ENCODE results near the gene GTF3C1.
"Not testable (repeated sequence)": the region's sequence is repeated elsewhere in the genome, so short reads cannot be mapped to it uniquely, and the experiment has no call there.

Gene GTF3C1

DNA sequence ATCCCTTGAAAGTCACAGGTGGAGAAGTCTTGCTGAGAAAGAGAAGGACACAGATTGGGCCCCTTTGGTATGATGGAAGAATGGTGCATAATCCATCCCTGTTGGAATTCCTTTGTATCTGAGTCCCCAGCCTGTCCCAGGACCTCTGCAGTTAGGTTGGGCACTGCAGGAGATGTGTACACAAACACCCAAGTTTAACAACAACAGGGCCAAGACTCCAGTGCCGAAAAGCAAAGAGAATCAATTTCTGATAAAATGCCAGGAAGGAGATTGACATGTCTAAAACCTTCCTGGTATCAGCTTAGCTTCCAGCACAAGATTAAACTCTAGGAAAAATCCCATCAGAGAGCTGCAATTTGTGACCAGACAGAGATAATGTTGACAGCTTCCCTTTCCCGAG, 33.2 kb upstream of the GTF3C1 start:
- no peak for TF ChIP-seq CTCF (IDR thresholded peaks at IDR 0.05; ENCODE audit: low read depth, low read length, missing control alignments)
- H3K4me3 ChIP-seq (ENCODE audit: low read depth, low read length): no peak overlapping the region
- no peak for DNase-seq (ENCODE audit: low read depth)

GRCh38 chr16:27579087-27579980, 29.6 kb upstream of the GTF3C1 start:
- H3K4me3 ChIP-seq (ENCODE audit: low read depth, low read length): no peak overlapping the region
- DNase-seq (ENCODE audit: low read depth): no peak
- TF ChIP-seq CTCF (IDR thresholded peaks at IDR 0.05; ENCODE audit: low read depth, low read length, missing control alignments): no peak

- TF ChIP-seq CTCF (IDR thresholded peaks at IDR 0.05; ENCODE audit: low read depth, low read length, missing control alignments): no peak
- DNase-seq (ENCODE audit: low read depth): no peak
- H3K4me3 ChIP-seq (ENCODE audit: low read depth, low read length): no peak overlapping the region
Measured at GRCh38 chr16:27576729-27577128, 27.0 kb upstream of the GTF3C1 start.

DNA sequence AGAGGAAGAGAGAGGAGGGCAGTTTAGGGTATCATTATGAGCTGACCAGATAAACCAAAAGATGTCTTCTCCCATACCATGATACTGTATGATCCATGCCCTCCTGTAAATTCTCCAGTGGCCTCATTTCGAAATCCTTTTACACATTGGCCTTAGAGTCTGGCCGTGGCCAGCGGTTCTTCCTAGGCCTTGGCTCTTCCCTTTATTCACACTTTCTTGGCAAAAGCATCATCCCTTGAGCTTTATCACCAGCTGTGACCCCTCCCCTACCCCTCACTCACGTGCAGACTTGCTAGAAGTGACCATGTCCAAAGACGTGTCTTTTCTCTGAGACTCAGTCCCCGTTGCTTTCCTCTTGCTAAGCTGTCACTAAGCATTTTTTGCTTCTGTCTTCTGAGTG, 23.0 kb upstream of the GTF3C1 start:
- H3K4me3 ChIP-seq (ENCODE audit: low read depth, low read length): no peak overlapping the region
- TF ChIP-seq CTCF (IDR thresholded peaks at IDR 0.05; ENCODE audit: low read depth, low read length, missing control alignments): no peak
- no peak for DNase-seq (ENCODE audit: low read depth)

DNA sequence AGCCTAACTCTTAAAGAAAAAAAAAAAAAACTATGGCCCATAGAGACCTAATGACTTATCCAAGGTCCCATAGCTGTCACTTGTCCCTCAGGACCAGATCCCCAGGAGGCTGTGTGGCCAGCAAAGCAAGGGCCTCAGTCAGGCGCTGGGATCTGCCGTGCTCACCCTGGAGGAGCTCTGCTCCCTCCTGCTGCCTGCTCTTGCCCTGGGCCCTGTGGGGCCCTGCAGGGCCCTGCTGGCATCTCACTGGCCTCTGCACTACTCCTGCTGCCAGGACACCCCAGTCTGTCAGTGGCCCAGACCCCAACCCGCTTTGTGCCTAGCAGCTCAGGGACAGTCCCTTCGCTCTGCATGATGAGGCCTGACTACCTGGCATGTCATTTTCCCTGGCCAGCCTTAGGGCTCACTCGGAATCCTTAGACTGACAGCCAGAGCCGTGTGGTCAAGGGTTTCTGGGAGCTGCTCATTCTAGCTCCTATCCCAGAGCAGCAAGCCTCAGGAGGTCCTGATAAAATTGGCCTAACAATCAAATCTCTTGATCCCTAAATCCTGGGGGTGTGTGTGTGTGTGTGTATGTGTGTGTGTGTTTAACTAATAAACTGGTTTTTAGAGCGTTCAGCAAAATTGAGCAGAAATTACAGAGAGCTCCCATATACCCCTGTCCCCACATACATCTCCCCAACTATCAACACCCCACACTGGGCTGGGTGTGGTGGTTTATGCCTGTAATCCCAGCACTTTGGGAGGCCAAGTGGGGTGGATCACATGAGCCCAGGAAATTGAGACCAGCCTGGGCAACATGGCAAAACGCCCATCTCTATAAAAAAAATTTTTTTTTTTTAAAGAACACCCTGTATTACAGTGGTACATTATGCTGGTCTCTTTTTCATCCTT, 22.0 kb upstream of the GTF3C1 start:
- no peak for TF ChIP-seq CTCF (IDR thresholded peaks at IDR 0.05; ENCODE audit: low read depth, low read length, missing control alignments)
- no peak for DNase-seq (ENCODE audit: low read depth)
- H3K4me3 ChIP-seq (ENCODE audit: low read depth, low read length): no peak overlapping the region

- H3K4me3 ChIP-seq (ENCODE audit: low read depth, low read length); DNase-seq (ENCODE audit: low read depth): not testable (repeated sequence)
Measured at GRCh38 chr16:27570986-27571385, 21.3 kb upstream of the GTF3C1 start.

GRCh38 chr16:27568077-27568476, 18.4 kb upstream of the GTF3C1 start:
- TF ChIP-seq CTCF (IDR thresholded peaks at IDR 0.05; ENCODE audit: low read depth, low read length, missing control alignments): no peak
- no peak overlapping the region for H3K4me3 ChIP-seq (ENCODE audit: low read depth, low read length)
- DNase-seq (ENCODE audit: low read depth): no peak
